ENCODE data around the gene ZNF524.

The ZNF524 gene

DNA sequence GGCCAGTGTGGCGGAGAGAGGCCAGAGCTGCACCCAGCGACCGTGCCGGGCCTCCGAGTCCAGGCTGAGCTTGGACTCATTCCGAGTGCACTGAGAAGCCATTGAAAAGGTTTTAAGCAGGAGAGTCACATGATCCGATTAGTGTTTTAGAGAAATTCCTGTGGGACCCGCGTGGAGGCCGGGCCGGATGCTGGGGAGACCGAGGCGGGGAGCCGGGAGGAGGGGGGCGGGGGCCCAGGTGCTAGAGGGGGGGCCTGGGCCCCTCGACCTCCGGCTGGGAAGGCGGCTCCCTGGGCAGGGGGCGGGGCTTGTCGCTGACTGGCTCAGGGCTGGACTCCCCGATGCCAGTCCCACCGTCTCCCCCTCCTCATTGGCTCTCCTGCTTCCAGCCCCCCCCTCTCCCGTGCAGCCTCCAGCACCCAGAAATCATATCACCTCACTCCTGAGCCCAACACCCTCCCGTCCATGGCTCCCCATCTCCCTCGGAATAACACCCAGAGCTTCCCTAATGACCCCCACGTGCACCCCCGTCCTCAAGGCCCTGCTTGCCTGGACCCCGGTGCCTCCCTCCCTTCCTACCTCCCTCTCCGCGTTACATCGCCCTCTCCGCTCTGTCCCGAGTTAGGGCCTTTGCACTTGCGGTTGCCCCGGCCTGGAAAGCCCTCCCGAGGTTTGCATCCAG, 14.3 kb upstream of the ZNF524 start:
- Histone ChIP-seq H3K4me3 (ENCODE audit: low read depth in 1 of 2, low read length in 2 of 2) (peak overlapping the region in 1 of 2 experiments; percentile 53; a peak in 2 of 4 replicates), H3K9ac (ENCODE audit: low read depth, low read length) (peak overlapping the region; percentile 27), H3K36me3 (ENCODE audit: insufficient read depth, low read length) (no peaks in the 10 kb centered on the region), H3K27ac (ENCODE audit: low read length) (peak overlapping the region; percentile 62), H3K4me2 (ENCODE audit: insufficient read depth, low read length) (peak overlapping the region; percentile 67), H3K4me1 (ENCODE audit: insufficient read depth, low read length) (peaks cover 43% of the 10 kb centered on the region), H2AFZ (ENCODE audit: low read depth, low read length) (peak overlapping the region; percentile 72), H3K27me3 (ENCODE audit: insufficient read depth, low read length, poor library complexity) (no peaks in the 10 kb centered on the region), H4K20me1 (ENCODE audit: insufficient read depth, low read length) (no peaks in the 10 kb centered on the region), H3K79me2 (ENCODE audit: insufficient read depth, low read length) (peaks cover 6% of the 10 kb centered on the region), H3K9me3 (ENCODE audit: insufficient read depth, low read length, severe bottlenecking) (no peaks in the 10 kb centered on the region)
- no peak for TF ChIP-seq EZH2 (IDR thresholded peaks at IDR 0.05; ENCODE audit: borderline replicate concordance, low read depth, low read length, severe bottlenecking)
- TF ChIP-seq, protein P1, sequence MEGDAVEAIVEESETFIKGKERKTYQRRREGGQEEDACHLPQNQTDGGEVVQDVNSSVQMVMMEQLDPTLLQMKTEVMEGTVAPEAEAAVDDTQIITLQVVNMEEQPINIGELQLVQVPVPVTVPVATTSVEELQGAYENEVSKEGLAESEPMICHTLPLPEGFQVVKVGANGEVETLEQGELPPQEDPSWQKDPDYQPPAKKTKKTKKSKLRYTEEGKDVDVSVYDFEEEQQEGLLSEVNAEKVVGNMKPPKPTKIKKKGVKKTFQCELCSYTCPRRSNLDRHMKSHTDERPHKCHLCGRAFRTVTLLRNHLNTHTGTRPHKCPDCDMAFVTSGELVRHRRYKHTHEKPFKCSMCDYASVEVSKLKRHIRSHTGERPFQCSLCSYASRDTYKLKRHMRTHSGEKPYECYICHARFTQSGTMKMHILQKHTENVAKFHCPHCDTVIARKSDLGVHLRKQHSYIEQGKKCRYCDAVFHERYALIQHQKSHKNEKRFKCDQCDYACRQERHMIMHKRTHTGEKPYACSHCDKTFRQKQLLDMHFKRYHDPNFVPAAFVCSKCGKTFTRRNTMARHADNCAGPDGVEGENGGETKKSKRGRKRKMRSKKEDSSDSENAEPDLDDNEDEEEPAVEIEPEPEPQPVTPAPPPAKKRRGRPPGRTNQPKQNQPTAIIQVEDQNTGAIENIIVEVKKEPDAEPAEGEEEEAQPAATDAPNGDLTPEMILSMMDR (IDR thresholded peaks at IDR 0.05; ENCODE audit: borderline replicate concordance, extremely low read depth, low read length, poor library complexity, severe bottlenecking) = no peak
- peak; percentile 76 for ATAC-seq (ENCODE audit: insufficient read depth, low read depth)
- DNase-seq = peak; percentile 83

DNA sequence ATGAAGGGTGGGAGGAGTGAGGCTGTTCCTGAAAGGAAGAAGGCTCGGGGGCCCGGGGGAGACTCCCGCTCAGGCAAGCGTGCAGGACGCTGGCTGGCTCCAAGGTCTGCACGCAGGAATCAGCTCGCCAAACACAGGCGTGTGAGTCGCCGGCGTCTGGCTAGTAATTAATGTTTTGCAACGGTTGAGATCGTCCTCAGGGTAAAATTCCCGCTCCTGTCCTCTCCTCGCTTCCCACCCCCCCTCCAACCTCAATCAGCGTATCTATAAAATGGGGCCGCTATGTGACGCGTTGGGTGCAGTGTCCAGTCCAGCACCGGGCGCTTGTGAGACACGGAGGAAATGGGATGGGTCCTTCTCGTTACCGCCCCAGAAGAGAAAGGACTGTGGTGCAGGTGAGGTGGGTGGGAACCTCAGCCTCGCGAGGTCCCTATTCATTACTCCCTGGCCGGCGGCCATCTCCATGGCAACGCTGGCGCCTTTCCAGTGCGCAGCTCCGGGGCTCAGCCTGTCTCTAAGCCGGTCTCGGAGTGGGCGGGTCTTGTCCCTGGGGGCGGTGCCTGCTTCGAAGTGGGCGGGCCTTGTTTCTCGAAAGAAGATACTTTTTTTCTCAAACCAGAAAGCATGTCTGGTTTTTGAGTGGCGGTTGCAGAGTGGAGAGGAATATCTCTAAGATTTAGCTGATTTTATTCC, 13.0 kb upstream of the ZNF524 start:
- Histone ChIP-seq H4K20me1 (ENCODE audit: insufficient read depth, low read length) (no peaks in the 10 kb centered on the region), H2AFZ (ENCODE audit: low read depth, low read length) (peak overlapping the region; percentile 58)

DNA sequence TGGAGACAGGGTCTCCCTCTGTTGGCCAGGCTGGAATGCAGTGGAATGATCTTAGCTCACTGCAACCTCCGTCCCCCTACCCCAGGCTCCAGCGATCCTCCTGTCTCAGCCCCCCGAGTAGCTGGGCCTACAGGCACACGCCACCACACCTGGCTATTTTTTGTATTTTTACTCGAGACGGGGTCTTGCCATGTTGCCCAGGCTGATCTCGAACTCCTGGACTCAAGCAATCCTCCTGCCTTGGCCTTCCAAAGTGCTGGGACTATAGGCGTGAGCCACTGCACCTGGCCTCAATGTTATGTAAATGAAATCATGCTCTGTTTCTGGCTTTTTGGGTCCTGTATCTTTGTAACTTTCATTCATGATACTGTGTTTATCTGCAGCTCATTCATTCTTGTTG, 11.3 kb upstream of the ZNF524 start:
- DNase-seq (no peak), ATAC-seq (ENCODE audit: insufficient read depth, low read depth) (no peak)
- H3K4me2 ChIP-seq (ENCODE audit: insufficient read depth, low read length) = no peak overlapping the region
- H3K4me1 ChIP-seq (ENCODE audit: insufficient read depth, low read length) = peaks cover 34% of the 10 kb centered on the region
- no peaks in the 10 kb centered on the region for H4K20me1 ChIP-seq (ENCODE audit: insufficient read depth, low read length)
- H3K36me3 ChIP-seq (ENCODE audit: insufficient read depth, low read length) = peaks cover 9% of the 10 kb centered on the region
- no peak overlapping the region for H2AFZ ChIP-seq (ENCODE audit: low read depth, low read length)
- no peaks in the 10 kb centered on the region for H3K27me3 ChIP-seq (ENCODE audit: insufficient read depth, low read length, poor library complexity)
- H3K27ac ChIP-seq (ENCODE audit: low read length) = no peak overlapping the region
- no peaks in the 10 kb centered on the region for H3K9me3 ChIP-seq (ENCODE audit: insufficient read depth, low read length, severe bottlenecking)
- no peak for TF ChIP-seq EZH2 (IDR thresholded peaks at IDR 0.05; ENCODE audit: borderline replicate concordance, low read depth, low read length, severe bottlenecking)
- TF ChIP-seq, protein P1 (IDR thresholded peaks at IDR 0.05; ENCODE audit: borderline replicate concordance, extremely low read depth, low read length, poor library complexity, severe bottlenecking) = no peak
- no peak overlapping the region for H3K4me3 ChIP-seq (ENCODE audit: low read depth in 1 of 2, low read length in 2 of 2)
- no peak overlapping the region for H3K9ac ChIP-seq (ENCODE audit: low read depth, low read length)
- no peaks in the 10 kb centered on the region for H3K79me2 ChIP-seq (ENCODE audit: insufficient read depth, low read length)

More for the DNA sequence above, 13.0 kb upstream of the ZNF524 start:
- Histone ChIP-seq H3K27me3 (ENCODE audit: insufficient read depth, low read length, poor library complexity) (no peaks in the 10 kb centered on the region), H3K4me3 (ENCODE audit: low read depth in 1 of 2, low read length in 2 of 2) (peak overlapping the region in 1 of 2 experiments; percentile 28; a peak in 2 of 4 replicates), H3K79me2 (ENCODE audit: insufficient read depth, low read length) (no peaks in the 10 kb centered on the region), H3K9me3 (ENCODE audit: insufficient read depth, low read length, severe bottlenecking) (no peaks in the 10 kb centered on the region), H3K4me1 (ENCODE audit: insufficient read depth, low read length) (peaks cover 34% of the 10 kb centered on the region), H3K36me3 (ENCODE audit: insufficient read depth, low read length) (no peaks in the 10 kb centered on the region), H3K4me2 (ENCODE audit: insufficient read depth, low read length) (peak overlapping the region; percentile 67), H3K9ac (ENCODE audit: low read depth, low read length) (0 out of 2 replicates have a peak overlapping the region, but pooled peaks have one; percentile 16), H3K27ac (ENCODE audit: low read length) (no peak overlapping the region)
- peak; percentile 90 for DNase-seq
- TF ChIP-seq EZH2 (IDR thresholded peaks at IDR 0.05; ENCODE audit: borderline replicate concordance, low read depth, low read length, severe bottlenecking) = no peak
- TF ChIP-seq, protein P1 (IDR thresholded peaks at IDR 0.05; ENCODE audit: borderline replicate concordance, extremely low read depth, low read length, poor library complexity, severe bottlenecking) = no peak
- peak; percentile 79 for ATAC-seq (ENCODE audit: insufficient read depth, low read depth)

All from DND-41 (cell line).